Measurements from ENCODE around the gene PRTG.
"Not testable (repeated sequence)": the region's sequence is repeated elsewhere in the genome, so short reads cannot be mapped to it uniquely, and the experiment has no call there.

The PRTG gene

DNA sequence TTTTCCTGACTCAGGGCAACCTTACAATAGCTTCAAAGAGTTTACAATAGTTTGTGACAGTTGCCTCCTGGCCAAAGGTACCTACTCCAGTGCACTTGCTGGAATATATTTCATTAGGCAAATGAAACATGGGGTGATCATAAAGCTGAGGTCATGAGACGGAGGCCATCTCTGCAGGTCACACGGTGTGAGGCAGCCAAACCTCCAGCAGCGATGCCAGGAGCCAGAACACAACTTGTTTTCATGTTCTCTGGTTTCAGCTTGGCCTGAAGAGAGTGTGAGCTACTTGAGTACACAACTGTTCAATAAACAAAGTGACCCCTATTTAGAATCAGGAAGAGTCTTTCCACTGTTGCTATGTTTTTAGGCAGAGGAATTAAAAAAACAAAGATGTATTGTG, 112.1 kb downstream of the PRTG start:
- peak in 1 of 2 experiments; percentile 19 for DNase-seq

DNA sequence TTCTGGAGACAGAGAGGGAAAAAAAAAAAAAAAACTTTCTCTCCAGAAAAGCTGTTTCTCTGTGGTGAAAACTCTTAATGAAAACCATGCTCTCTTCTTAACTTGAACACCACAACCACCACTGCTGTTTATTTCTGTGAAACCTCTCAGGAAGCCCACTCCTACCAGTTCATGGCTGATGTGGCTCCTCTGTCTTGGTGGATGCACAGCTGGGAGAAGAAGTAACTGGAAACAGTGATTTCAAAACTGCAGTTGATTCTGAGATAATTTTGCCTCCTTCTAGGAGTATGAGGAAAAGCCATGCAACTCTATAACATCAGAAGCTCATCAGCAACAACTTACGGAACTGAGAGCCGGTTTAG, 114.6 kb downstream of the PRTG start:
- no peak for DNase-seq

DNA sequence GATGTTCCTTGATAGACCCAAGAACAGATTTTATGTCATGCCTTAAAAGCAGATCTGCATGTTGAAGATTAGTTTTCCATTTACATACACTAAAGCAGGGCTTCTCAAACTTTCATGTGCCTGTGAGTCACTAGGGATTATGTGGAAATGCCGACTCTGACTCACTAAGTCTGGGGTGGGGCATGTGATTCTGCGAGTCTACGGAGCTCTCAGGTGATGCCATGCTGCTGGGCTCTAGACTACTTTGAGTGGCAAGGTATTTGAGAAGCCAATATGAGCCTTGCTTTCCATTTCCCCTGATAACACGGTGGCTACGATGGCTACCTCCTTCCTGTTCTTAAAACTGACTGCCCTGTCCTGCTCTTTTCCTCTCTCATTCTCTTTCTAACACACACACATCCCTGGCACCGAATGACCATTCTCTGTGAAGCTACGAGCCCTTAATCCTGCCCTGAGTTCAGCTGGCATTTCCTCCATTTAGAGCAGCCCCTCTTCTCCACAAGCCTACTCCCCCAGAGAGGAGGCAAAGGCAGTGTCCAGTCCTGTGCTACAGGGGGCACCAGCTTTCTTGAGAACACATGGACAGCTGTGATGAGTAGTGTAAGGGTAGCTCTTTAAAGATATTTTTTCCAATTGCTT, 115.1 kb downstream of the PRTG start:
- no peak for DNase-seq

DNA sequence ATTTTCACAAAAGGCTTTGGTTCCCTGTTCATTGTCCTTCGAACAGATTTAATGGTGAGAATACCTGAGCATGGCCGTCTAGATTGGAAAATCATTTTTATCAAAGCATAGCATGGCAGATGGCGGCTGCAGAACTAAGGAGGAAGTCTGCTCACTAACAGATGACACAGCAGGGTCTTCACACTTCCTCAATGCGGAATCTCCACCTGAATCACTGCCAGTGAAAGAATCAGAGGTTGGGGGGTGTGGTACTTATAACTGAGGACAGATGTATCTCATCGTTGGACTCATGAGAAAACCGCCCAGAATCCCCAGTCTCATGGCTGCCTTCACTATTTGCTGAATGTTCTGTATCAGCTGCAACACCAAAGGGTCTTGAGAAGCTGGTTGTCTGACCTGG, 123.2 kb downstream of the PRTG start:
- no peak for DNase-seq

DNA sequence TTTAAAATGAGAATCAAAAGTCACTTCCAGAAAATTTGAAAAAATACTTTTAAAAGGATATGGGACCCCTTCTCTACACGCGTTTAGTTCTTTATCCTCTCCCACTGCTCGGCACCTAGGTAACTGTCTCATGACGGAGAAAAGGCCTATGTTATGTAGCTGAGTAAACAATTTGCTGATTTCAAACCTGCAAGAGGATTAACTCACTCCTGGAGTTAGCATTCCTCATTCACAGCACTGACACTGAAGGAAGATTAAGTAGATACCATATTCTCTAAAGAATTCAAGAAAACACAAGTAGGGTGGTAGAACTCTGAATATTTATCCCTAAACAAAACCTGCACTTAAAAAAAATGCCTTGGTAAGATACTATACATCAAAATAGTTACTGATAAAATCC, 124.6 kb downstream of the PRTG start:
- no peak for DNase-seq

DNA sequence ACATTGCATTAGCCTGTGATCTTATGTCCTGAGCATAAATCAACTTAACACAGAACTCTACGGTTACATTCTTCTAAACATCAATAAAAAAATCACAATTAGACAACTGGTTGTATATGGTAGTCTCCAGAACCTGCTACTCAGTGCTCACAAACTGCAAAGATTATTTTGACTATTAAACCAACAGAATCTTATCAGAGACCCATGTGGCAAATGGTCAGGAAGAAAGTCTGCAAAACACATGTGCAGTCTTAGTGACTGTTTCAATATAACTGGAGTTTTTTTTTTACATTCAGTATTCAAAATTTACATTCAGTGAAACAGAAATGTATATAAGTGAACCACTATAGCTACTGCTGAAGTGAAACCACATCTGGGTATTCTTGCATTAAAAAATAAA, 127.5 kb downstream of the PRTG start:
- no peak for DNase-seq

DNA sequence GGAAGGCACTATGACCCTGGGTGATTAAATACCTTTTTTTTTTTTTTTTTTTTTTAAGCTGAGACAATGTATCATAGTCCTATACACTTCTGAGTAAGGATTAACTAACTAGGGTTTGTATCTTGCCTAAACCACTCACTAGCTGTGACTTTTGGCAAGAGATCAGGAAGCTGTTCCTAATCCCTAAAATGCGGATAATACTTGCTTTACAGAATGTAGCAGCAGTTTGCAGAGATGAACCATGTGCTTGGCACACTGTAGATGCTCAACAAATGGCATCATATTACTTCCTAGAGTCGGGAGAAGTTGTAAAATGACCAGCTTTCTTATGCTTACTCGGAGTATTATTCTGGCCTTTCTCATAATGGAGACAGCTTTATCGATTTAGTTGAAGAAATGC, 129.2 kb downstream of the PRTG start:
- DNase-seq: no peak

DNA sequence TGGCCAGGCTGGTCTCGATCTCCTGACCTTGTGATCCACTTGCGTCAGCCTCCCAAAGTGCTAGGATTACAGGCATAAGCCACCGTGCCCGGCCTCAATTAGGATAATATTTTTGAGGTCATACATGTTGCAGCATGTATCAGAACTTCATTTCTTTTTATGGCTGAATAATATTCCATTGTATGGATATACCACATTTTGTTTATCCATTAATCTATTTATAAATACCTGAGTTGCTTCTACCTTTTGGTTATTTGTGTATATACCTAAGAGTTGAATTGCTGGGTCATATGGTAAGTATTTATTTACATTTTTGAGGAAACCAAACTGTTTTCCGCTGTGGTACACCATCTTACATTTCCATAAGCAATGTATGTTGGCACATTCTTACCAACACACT, 136.7 kb downstream of the PRTG start:
- DNase-seq: no peak

DNA sequence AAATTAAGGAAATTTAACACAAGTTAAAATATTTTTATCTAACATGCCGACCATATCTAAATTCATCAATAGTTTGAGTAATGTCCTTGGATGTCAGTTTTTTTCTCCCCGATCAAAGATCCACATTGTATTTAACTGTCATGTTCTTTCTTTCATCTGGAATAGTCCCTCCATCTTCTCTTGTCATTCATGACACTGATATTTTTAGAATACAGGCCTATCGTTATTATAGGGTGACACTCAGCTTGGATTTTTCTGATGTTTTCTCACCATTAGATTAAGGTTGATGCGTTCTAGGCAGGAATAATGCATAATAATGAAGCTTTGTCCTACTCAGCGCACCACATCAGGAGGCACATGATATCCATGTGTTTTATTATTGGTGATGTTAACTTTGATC, 141.6 kb downstream of the PRTG start:
- DNase-seq: no peak

DNA sequence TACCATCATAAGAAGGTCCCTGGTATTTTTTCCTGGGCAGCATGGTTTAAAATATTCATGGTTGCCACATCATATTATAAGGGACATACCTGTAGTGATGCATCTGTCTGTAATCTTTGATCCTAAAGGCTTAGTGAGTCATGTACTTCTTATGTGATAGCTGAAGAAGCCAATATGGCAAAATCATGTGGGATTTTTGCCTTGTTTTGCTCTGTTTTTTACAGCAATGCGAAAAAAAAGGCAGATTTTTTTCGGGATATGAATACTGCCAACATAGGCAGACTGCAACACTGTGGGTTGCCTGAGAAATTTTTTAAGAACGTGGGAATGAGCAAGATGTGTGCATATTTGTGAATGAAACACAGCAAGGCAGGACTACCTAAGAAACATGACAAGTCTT, 143.5 kb downstream of the PRTG start:
- no peak for DNase-seq

DNA sequence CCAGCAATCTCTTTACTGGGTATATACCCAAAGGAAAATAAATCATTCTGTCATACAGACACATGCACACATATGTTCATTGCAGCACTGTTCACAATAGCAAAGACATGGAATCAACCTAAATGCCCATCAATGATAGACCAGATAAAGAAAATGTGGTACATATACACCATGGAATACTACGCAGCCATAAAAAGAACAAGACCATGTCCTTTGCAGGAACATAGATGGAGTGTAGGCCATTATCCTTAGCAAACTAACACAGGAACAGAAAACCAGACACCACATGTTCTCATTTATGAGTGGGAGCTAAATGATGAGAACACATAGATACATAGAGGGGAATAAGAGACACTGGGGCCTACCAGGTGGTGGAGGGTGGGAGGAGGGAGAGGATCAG, 149.9 kb downstream of the PRTG start:
- DNase-seq: not testable (repeated sequence)

DNA sequence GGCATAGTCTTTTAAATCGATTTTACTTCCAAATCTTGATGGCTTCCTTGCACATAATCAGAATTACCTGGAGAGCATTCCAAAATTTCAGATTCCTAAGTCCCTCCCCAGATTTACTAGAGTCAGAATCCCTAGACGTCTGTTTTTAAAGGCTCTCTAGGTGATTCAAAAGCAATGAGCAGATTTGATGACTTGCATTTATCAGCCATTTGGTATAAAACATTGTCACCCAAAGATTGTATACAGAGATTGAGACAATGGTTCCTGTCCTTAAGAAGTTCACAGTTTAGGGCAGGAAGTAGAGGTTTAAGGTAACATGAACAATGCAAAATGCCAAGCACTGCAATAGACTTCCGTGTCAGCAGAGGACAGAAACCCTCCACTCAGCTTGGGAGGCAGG, 152.2 kb downstream of the PRTG start:
- no peak for DNase-seq

DNA sequence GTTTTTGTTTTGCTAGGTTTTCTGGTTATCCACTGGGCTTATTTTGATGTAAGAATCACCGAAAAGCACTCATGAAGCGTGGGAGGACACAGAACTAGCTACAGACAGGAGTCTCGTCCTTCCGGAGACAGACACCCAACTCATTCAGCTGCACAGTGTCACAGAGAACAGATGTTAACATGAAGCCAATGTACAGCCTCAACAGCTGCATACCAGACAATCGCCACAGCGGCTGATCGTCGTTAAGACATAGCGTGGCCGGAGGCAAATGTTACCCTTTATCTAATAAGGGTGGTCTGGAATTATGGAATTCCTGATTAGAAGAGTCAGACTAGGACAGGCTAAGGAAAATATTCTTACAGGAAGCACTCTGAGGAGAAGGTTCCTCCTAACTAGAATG, 153.7 kb downstream of the PRTG start:
- no peak for DNase-seq

DNA sequence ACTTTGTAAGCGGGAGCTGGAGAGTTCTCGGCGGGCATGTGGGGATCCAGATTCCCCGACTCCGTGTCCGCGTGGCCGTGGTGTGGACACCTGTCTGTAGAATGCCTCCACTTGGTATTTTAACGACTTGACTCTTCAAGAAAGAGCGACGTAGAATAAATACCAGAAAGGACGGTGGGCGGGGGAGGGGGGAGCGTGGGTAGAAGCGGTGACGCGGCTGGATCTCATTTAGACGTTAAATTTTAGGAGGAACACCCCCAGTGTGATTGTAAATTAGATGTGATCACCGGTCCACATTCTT, 154.2 kb downstream of the PRTG start:
- DNase-seq: no peak

DNA sequence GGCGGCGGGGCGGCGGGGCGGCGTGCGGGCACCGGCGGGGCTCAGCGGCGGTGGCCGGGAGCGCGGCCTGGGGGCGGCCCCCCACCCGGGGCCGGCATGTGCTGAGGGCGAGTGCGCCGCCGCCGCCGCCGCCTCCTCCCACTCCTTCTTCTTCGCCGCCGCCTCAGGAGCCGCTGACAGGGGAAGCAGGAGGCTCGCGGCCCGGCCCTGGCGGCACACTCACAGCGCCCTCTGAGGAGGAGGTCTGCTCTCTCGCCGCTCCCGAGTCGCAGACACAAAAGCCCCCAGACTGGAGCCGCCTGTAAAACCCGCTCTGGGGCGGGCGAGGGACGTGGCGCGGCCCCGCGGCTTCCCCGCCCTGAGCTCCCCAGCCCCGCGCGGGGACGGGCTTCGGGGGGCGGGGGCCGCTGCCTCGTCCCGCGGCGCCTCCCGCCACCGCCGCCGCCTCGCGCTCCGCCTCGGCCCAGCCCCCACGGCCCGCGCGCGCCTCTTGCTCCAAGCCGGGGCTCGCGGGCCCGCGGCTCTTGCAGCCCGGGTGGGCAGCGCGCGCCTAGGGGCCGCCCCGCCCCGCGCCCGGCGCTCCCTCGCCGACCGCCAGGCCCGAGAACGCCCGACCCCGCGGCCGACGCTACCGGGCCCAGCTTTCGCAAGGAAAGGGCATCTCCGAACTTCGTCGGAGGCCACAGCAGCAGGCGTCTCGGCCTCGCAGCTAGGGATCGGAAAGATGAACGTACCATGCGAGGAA, 154.7 kb downstream of the PRTG start, which contains the start of gene PYGO1:
Gene PYGO1, minus strand, starts transcription at position 276 of the 745 bp plus-strand sequence. CDS start 462 bp downstream, outside the sequence.
- DNase-seq: peak; percentile 20 to 88

DNA sequence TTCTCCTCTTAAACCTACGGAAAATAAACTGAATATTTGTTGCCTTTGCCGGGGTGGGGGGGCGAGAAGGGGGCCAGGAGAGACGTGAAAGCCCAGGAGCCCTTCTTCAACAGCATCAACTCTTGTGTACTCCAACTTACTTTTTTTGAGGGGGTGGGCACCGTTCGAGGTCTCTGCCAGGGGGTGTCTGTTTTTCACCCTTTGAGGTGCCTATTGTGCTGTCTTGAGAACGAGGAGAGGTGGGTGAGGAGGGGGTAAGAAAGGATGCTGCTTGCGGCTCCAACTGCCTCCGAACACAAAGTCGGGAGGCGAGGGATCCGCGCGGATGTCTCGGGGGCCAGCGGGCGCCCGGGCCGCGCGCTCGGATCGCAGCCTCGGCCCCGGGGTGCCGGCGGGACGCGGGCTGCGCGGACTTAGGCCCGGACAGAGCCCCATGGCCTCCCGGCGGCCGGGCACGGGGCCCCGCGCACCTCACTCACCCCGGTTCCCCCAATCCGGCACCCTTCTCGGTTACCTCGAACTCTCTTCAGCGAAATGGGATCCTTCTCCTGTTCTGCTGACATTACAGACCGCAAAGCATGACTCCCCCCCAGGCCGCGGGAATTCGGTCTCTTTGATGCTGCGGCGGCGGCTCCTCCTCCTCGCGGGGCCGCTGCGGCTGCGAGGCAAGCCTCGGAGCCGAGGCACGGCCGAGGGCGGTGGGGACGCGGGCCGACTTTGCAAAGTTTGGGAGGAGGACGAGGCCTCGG, 155.5 kb downstream of the PRTG start:
- DNase-seq: peak in 1 of 2 experiments; percentile 77

DNA sequence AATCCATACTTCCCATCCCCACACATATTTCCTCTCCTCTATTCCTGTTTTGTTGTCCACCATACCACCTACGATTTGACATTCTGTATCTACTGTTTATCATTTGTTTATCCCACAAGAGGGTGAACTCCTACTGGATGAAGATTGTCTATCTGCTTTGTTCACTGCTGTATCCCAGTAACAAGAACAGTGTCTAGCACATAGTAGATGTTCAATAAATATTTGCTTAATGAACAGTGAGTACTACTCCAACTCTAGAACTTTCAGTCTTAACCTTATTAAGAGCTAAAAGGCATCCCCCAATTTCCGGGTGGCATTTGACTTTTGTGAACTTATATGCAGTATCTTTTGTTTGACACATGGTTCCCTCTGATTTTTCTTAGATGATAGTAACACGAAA, 156.1 kb downstream of the PRTG start:
- peak in 1 of 2 experiments; percentile 19 for DNase-seq

DNA sequence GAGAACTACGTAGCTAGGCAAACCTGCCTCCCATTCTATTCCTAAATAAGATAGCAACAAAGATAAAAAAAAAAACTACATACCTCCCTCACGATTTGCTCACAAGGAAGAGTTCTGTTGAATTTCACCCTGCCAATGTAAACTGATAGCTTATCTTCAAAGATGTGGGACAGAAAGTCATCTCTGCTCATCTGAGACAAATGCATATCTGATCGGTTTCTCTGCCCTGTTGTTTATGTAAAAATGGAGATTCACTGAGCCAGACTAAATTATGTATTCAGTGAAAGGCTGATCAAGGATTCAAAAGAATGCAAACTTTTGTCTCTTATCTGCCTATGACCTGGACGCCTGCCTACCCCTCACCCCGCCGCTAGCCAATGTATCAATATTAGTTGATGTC, 166.0 kb downstream of the PRTG start:
- peak in 1 of 2 experiments; percentile 20 for DNase-seq

DNA sequence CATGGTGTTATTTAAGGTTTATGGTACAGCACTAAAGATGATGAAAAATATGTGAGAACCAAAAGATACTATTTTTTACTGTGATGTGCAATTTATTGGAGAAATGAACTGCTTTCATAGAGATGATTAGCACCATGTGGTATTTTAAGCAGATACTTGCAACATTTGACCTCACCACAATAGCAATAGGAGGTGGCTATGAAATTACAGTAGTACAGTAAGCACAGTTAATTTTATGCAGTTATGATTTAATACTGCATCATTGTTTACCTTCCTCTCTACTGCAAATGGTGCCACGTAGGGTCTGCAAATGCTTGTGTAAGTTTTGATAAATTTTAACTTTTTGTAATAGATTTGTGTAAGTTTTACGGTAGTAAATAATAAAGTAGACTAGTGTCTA, 168.9 kb downstream of the PRTG start:
- DNase-seq: no peak

DNA sequence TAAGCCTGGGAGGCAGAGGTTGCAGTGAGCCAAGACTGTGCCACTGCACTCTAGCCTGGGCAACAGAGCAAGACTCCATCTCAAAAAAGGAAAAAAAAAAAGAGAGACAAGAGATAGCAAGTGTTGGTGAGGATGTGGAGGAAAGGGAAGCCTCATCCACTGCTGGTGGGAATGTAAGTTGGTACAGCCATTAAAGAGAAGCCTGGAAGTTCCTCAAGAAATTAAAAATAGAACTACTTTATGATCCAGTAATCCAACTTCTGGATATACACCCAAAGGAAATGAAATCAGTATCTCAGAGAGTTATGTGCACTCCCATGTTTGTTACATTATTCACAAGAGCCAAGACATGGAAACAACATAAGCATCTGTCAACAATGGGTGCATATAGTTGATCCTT, 169.7 kb downstream of the PRTG start:
- no peak for DNase-seq

DNA sequence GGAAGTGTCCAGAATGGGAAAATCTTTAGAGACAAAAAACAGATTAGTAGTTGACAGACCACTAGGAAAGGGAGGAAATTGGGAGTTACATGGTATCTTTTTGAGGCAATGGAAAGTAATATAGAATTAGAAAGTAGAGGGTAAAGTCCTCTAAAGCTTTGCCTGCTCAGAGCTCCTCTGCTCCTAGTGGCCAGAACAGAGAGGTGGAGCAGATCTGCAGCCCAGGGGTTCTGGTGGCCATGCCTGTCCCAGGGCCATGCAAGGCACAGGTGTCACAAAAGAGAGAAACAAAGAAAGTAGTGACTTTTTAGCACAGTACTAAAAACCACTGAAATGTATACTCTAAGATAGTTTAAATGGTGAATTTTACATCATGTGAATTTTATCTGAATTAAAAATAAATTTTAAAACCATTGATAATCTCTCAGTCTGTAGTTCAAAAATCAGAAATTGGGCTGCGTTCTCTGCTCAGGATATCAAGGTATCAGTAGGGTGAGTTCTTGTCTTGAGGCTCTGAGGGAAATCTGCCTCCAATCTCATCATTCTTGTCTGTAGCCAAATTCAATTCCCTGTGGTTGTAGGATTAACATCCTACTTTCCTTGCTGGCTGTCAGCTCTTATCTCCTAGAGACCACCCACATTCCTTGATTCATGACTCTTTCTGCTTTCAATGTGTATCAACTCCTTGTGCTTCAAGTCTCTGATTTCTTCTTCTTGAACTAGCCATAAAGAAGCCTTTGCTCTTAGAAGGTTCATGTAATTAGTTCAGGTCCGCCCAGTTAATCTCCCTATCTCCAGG, 178.4 kb downstream of the PRTG start:
- DNase-seq: no peak

DNA sequence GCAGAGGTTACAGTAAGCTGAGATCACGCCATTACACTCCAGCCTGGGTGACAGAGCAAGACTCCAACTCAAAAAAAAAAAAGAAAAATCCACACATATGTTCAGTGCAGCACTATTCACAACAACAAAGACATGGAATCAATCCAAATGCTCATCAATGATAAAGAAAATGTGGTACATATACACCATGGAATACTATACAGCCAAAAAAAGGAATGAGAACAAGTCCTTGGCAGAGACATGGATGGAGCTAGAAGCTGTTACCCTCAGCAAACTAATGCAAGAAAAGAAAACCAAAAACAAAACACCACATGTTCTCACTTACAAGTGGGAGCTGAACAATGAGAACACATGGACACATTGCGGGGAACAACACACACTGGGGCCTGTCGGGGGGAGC, 180.4 kb downstream of the PRTG start:
- no peak for DNase-seq

Measured in NCI-H526 (cell line).